ENCODE data around the gene ZCCHC13.

DNA sequence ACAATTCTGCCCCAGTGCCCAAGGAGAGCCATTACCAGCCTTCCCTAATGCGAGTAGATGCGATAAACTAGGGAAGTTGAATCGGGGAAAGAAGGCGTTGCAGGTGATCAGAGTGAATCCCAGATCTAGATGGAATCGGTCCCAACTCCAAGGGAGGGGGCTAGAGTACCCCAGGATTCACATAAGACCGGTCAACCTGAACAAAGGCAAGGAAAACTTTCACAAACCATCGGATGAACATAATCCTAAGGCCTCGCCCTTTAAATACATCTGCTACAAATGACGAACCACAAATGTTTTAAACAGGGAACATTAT lies 11.2 kb upstream of the ZCCHC13 start:
- no peak for TF ChIP-seq NFIC (IDR thresholded peaks at IDR 0.05; ENCODE audit: low read length)
- TF ChIP-seq POLR2A (IDR thresholded peaks at IDR 0.05; ENCODE audit: insufficient read depth in 1 of 2, low read depth in 2 of 2, low read length in 2 of 2) = no peak
- no peak for TF ChIP-seq ZNF775 (CRISPR knock-in tag; IDR thresholded peaks at IDR 0.05; ENCODE audit: borderline replicate concordance)
- no peak for TF ChIP-seq TAF1 (CRISPR knock-in tag; IDR thresholded peaks at IDR 0.05)
- TF ChIP-seq, protein P1, sequence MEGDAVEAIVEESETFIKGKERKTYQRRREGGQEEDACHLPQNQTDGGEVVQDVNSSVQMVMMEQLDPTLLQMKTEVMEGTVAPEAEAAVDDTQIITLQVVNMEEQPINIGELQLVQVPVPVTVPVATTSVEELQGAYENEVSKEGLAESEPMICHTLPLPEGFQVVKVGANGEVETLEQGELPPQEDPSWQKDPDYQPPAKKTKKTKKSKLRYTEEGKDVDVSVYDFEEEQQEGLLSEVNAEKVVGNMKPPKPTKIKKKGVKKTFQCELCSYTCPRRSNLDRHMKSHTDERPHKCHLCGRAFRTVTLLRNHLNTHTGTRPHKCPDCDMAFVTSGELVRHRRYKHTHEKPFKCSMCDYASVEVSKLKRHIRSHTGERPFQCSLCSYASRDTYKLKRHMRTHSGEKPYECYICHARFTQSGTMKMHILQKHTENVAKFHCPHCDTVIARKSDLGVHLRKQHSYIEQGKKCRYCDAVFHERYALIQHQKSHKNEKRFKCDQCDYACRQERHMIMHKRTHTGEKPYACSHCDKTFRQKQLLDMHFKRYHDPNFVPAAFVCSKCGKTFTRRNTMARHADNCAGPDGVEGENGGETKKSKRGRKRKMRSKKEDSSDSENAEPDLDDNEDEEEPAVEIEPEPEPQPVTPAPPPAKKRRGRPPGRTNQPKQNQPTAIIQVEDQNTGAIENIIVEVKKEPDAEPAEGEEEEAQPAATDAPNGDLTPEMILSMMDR (CRISPR knock-in tag; IDR thresholded peaks at IDR 0.05) = no peak
- no peak for TF ChIP-seq EP300 (IDR thresholded peaks at IDR 0.05; ENCODE audit: low read depth in 2 of 2, low read length in 2 of 2)
- TF ChIP-seq EP300 (CRISPR knock-in tag; IDR thresholded peaks at IDR 0.05; ENCODE audit: borderline replicate concordance) = no peak
- TF ChIP-seq FOXM1 (CRISPR knock-in tag; IDR thresholded peaks at IDR 0.05) = no peak
- no peak for TF ChIP-seq MXD4 (CRISPR knock-in tag; IDR thresholded peaks at IDR 0.05)
- no peak for TF ChIP-seq EZH2 (conservative IDR thresholded peaks at IDR 0.05; ENCODE audit: low read depth, low read length)
- TF ChIP-seq, protein P2, sequence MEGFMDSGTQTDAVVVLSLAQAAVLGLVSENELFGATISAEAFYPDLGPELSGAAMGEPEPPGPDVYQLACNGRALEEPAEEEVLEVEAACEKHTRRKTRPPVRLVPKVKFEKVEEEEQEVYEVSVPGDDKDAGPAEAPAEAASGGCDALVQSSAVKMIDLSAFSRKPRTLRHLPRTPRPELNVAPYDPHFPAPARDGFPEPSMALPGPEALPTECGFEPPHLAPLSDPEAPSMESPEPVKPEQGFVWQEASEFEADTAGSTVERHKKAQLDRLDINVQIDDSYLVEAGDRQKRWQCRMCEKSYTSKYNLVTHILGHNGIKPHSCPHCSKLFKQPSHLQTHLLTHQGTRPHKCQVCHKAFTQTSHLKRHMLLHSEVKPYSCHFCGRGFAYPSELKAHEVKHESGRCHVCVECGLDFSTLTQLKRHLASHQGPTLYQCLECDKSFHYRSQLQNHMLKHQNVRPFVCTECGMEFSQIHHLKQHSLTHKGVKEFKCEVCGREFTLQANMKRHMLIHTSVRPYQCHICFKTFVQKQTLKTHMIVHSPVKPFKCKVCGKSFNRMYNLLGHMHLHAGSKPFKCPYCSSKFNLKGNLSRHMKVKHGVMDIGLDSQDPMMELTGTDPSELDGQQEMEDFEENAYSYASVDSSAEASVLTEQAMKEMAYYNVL (CRISPR knock-in tag; IDR thresholded peaks at IDR 0.05; ENCODE audit: borderline replicate concordance) = no peak
- no peak for TF ChIP-seq ZNF879 (CRISPR knock-in tag; IDR thresholded peaks at IDR 0.05)
- TF ChIP-seq, protein P3, sequence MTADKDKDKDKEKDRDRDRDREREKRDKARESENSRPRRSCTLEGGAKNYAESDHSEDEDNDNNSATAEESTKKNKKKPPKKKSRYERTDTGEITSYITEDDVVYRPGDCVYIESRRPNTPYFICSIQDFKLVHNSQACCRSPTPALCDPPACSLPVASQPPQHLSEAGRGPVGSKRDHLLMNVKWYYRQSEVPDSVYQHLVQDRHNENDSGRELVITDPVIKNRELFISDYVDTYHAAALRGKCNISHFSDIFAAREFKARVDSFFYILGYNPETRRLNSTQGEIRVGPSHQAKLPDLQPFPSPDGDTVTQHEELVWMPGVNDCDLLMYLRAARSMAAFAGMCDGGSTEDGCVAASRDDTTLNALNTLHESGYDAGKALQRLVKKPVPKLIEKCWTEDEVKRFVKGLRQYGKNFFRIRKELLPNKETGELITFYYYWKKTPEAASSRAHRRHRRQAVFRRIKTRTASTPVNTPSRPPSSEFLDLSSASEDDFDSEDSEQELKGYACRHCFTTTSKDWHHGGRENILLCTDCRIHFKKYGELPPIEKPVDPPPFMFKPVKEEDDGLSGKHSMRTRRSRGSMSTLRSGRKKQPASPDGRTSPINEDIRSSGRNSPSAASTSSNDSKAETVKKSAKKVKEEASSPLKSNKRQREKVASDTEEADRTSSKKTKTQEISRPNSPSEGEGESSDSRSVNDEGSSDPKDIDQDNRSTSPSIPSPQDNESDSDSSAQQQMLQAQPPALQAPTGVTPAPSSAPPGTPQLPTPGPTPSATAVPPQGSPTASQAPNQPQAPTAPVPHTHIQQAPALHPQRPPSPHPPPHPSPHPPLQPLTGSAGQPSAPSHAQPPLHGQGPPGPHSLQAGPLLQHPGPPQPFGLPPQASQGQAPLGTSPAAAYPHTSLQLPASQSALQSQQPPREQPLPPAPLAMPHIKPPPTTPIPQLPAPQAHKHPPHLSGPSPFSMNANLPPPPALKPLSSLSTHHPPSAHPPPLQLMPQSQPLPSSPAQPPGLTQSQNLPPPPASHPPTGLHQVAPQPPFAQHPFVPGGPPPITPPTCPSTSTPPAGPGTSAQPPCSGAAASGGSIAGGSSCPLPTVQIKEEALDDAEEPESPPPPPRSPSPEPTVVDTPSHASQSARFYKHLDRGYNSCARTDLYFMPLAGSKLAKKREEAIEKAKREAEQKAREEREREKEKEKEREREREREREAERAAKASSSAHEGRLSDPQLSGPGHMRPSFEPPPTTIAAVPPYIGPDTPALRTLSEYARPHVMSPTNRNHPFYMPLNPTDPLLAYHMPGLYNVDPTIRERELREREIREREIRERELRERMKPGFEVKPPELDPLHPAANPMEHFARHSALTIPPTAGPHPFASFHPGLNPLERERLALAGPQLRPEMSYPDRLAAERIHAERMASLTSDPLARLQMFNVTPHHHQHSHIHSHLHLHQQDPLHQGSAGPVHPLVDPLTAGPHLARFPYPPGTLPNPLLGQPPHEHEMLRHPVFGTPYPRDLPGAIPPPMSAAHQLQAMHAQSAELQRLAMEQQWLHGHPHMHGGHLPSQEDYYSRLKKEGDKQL (CRISPR knock-in tag; IDR thresholded peaks at IDR 0.05; ENCODE audit: low read depth) = no peak
